Measurements from ENCODE around the gene APLP2.

- TF ChIP-seq POLR2A (IDR thresholded peaks at IDR 0.05; ENCODE audit: borderline replicate concordance, extremely low read depth, insufficient read depth, insufficient read length) (no peak), CTCF (IDR thresholded peaks at IDR 0.05 in 2 of 3, conservative IDR thresholded peaks at IDR 0.05 in 1 of 3; ENCODE audit: borderline replicate concordance in 1 of 3, insufficient read depth in 1 of 3, low read depth in 2 of 3, low read length in 2 of 3) (no peak), SIN3A (IDR thresholded peaks at IDR 0.05; ENCODE audit: low read depth) (no peak), EZH2 (IDR thresholded peaks at IDR 0.05) (no peak), SP1 (IDR thresholded peaks at IDR 0.05; ENCODE audit: low read depth) (no peak), YY1 (IDR thresholded peaks at IDR 0.05; ENCODE audit: extremely low read depth, insufficient replicate concordance, low read depth, low read length) (no peak), FOSL1 (IDR thresholded peaks at IDR 0.05; ENCODE audit: low read depth) (no peak), POLR2AphosphoS5 (IDR thresholded peaks at IDR 0.05; ENCODE audit: low read depth, low read length) (no peak), CEBPB (IDR thresholded peaks at IDR 0.05; ENCODE audit: low read depth) (no peak)
These were observed 45.3 kb upstream of the APLP2 start for GRCh38 chr11:130024361-130024760.
